Measurements from ENCODE around the gene AK8. TPM values are rescaled to one million over a fixed set of nuclear protein-coding genes. Genes with fewer than 3 reads are reported as not detected.

The AK8 gene
- total RNA-seq, 1 experiment from 2014 or later = 2.5 TPM

- ChIA-PET POLR2A (no interaction called here), RAD21 (ENCODE audit: low non-redundant PET in 1 of 2, low total read pairs in 2 of 2, uncharacterized antibody in 2 of 2, unreplicated experiment in 2 of 2) (no interaction called here), CTCF (no interaction called here)
- Histone ChIP-seq H4K20me1 (ENCODE audit: insufficient read depth) (no peaks in the 10 kb centered on the region), H3K27me3 (ENCODE audit: insufficient read depth, low read length) (no peaks in the 10 kb centered on the region), H3K4me2 (ENCODE audit: low read length) (no peak overlapping the region), H3K36me3 (ENCODE audit: control insufficient read depth in 1 of 2, insufficient read depth in 2 of 2, low read length in 2 of 2) (no peaks in the 10 kb centered on the region), H3K4me1 (ENCODE audit: control insufficient read depth in 1 of 2, insufficient read depth in 2 of 2, low read length in 2 of 2) (no peaks in the 10 kb centered on the region), H3K9me2 (ENCODE audit: insufficient read depth) (no peaks in the 10 kb centered on the region), H2AFZ (ENCODE audit: low read depth, low read length, poor library complexity, severe bottlenecking) (no peak overlapping the region), H3K4me3 (replicated peaks in 1 of 2; ENCODE audit: low read depth in 1 of 2, low read length in 2 of 2) (no peak overlapping the region), H3K9me3 (ENCODE audit: control insufficient read depth in 1 of 2, insufficient read depth in 1 of 2, low read depth in 1 of 2, low read length in 2 of 2) (no peaks in the 10 kb centered on the region), H3K9ac (ENCODE audit: low read length) (no peak overlapping the region), H3K27ac (ENCODE audit: low read depth, low read length) (no peak overlapping the region), H3K79me2 (ENCODE audit: insufficient read depth, low read length) (no peaks in the 10 kb centered on the region)
- TF ChIP-seq EZH2phosphoT487 (IDR thresholded peaks at IDR 0.05; ENCODE audit: borderline replicate concordance) = no peak
- no peak for TF ChIP-seq YY1 (IDR thresholded peaks at IDR 0.05; ENCODE audit: extremely low read depth, insufficient replicate concordance, low read depth, low read length)
- no peak for TF ChIP-seq FOSL1 (IDR thresholded peaks at IDR 0.05; ENCODE audit: low read depth)
- no peak for TF ChIP-seq JUND (IDR thresholded peaks at IDR 0.05)
- TF ChIP-seq, protein P1, sequence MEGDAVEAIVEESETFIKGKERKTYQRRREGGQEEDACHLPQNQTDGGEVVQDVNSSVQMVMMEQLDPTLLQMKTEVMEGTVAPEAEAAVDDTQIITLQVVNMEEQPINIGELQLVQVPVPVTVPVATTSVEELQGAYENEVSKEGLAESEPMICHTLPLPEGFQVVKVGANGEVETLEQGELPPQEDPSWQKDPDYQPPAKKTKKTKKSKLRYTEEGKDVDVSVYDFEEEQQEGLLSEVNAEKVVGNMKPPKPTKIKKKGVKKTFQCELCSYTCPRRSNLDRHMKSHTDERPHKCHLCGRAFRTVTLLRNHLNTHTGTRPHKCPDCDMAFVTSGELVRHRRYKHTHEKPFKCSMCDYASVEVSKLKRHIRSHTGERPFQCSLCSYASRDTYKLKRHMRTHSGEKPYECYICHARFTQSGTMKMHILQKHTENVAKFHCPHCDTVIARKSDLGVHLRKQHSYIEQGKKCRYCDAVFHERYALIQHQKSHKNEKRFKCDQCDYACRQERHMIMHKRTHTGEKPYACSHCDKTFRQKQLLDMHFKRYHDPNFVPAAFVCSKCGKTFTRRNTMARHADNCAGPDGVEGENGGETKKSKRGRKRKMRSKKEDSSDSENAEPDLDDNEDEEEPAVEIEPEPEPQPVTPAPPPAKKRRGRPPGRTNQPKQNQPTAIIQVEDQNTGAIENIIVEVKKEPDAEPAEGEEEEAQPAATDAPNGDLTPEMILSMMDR (IDR thresholded peaks at IDR 0.05 in 2 of 3, conservative IDR thresholded peaks at IDR 0.05 in 1 of 3; ENCODE audit: borderline replicate concordance in 1 of 3, insufficient read depth in 1 of 3, low read depth in 2 of 3, low read length in 2 of 3) = no peak
- TF ChIP-seq ZBTB33 (IDR thresholded peaks at IDR 0.05; ENCODE audit: extremely low read depth, insufficient replicate concordance, low read length) = no peak
- no peak for TF ChIP-seq ATF3 (IDR thresholded peaks at IDR 0.05)
- TF ChIP-seq SRF (IDR thresholded peaks at IDR 0.05; ENCODE audit: low read depth) = no peak
- TF ChIP-seq SP1 (IDR thresholded peaks at IDR 0.05; ENCODE audit: low read depth) = no peak
- no peak for TF ChIP-seq CEBPB (IDR thresholded peaks at IDR 0.05; ENCODE audit: low read depth)
- TF ChIP-seq EZH2 (IDR thresholded peaks at IDR 0.05) = no peak
- no peak for TF ChIP-seq SIN3A (IDR thresholded peaks at IDR 0.05; ENCODE audit: low read depth)
- TF ChIP-seq ZNF274 (IDR thresholded peaks at IDR 0.05; ENCODE audit: low read depth, low read length) = no peak
- TF ChIP-seq RAD21 (IDR thresholded peaks at IDR 0.05; ENCODE audit: low read depth) = no peak
- TF ChIP-seq CBX3 (IDR thresholded peaks at IDR 0.05; ENCODE audit: low read depth) = no peak
- ATAC-seq (no peak), DNase-seq (ENCODE audit: low read depth, low spot score) (no peak)
- BruUV-seq (replicated peaks) = no TSS peak
- intact Hi-C loops (cut with micrococcal nuclease) = no loop called here
Observed at GRCh38 chr9:132744881-132745755, 133.0 kb downstream of the AK8 start.
